Measurements from ENCODE around the gene ARHGAP25.

DNA sequence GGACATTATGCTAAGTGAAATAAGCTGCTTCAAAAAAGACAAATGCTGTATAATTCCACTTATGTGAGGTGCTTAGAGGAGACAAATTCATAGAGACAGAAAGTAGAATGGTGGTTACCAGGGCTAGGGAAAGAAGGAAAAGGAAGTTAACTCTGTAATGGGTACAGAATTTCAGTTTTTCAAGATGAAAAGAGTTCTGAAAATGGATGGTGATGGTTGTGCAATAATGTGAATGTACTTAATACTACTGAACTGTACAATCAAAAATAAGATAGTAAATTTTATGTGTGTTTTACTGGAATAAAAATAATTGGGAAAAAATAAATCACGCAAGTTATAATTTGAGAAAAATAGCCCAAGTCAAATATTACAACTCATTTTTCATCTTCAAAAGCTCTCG, 27.5 kb downstream of the ARHGAP25 start:
- TF ChIP-seq CTCF (IDR thresholded peaks at IDR 0.05) (no peak), POLR2AphosphoS5 (IDR thresholded peaks at IDR 0.05) (no peak), POLR2A (IDR thresholded peaks at IDR 0.05) (no peak), EP300 (IDR thresholded peaks at IDR 0.05) (no peak)

All from upper lobe of left lung (tissue), 4 donors.